Measurements from ENCODE around the gene DENND1A. TPM values are rescaled to one million over a fixed set of nuclear protein-coding genes. Genes with fewer than 3 reads are reported as not detected.

Gene DENND1A
- total RNA-seq, 1 experiment from 2014 or later: 19.7 TPM

GRCh38 chr9:123617952-123618678, 311.8 kb downstream of the DENND1A start:
- in situ Hi-C loops (cut with HindIII; ENCODE audit: low pct_unique_long_range_greater_than_20kb, low sequenced_read_pairs) (no loop called here), intact Hi-C loops (cut with micrococcal nuclease; ENCODE audit: unreplicated experiment) (no loop called here)
- no peaks in the 10 kb centered on the region for H3K36me3 ChIP-seq (ENCODE audit: control insufficient read depth, insufficient read depth, low read length)
- H3K9me3 ChIP-seq (ENCODE audit: control insufficient read depth, insufficient read depth, low read depth, low read length): no peaks in the 10 kb centered on the region
- no peaks in the 10 kb centered on the region for H3K27me3 ChIP-seq (ENCODE audit: control insufficient read depth, insufficient read depth, low read length)
- no TSS peak for BruUV-seq (replicated peaks)
- ATAC-seq: no peak
- no peak overlapping the region for H3K4me3 ChIP-seq (ENCODE audit: low read depth in 2 of 2, low read length in 2 of 2)
- no peak for DNase-seq (ENCODE audit: low read depth, low spot score)
- H3K27ac ChIP-seq (ENCODE audit: low read length): no peak overlapping the region
- TF ChIP-seq POLR2AphosphoS5 (IDR thresholded peaks at IDR 0.05; ENCODE audit: low read depth, low read length) (no peak), REST (IDR thresholded peaks at IDR 0.05; ENCODE audit: insufficient read depth in 1 of 2, low read depth in 2 of 2, low read length in 1 of 2) (no peak), TCF7L2 (IDR thresholded peaks at IDR 0.05; ENCODE audit: low read depth, low read length) (no peak), CTCF (IDR thresholded peaks at IDR 0.05) (no peak), SIN3A (IDR thresholded peaks at IDR 0.05; ENCODE audit: borderline replicate concordance, insufficient read depth, low read depth, low read length) (no peak)
- POLR2A ChIA-PET: no interaction called here
- CTCF ChIA-PET: no interaction called here
- H3K4me1 ChIP-seq (ENCODE audit: control insufficient read depth, insufficient read depth, low read length): no peaks in the 10 kb centered on the region

- Histone ChIP-seq H3K9me3 (ENCODE audit: control insufficient read depth, insufficient read depth, low read depth, low read length) (no peaks in the 10 kb centered on the region), H3K27me3 (ENCODE audit: control insufficient read depth, insufficient read depth, low read length) (no peaks in the 10 kb centered on the region), H3K27ac (ENCODE audit: low read length) (no peak overlapping the region), H3K36me3 (ENCODE audit: control insufficient read depth, insufficient read depth, low read length) (no peaks in the 10 kb centered on the region), H3K4me3 (ENCODE audit: low read depth in 2 of 2, low read length in 2 of 2) (no peak overlapping the region), H3K4me1 (ENCODE audit: control insufficient read depth, insufficient read depth, low read length) (no peaks in the 10 kb centered on the region)
- in situ Hi-C loops (cut with HindIII; ENCODE audit: low pct_unique_long_range_greater_than_20kb, low sequenced_read_pairs): no loop called here
- no TSS peak for BruUV-seq (replicated peaks)
- TF ChIP-seq SIN3A (IDR thresholded peaks at IDR 0.05; ENCODE audit: borderline replicate concordance, insufficient read depth, low read depth, low read length) (no peak), REST (IDR thresholded peaks at IDR 0.05; ENCODE audit: insufficient read depth in 1 of 2, low read depth in 2 of 2, low read length in 1 of 2) (no peak), TCF7L2 (IDR thresholded peaks at IDR 0.05; ENCODE audit: low read depth, low read length) (no peak), POLR2AphosphoS5 (IDR thresholded peaks at IDR 0.05; ENCODE audit: low read depth, low read length) (no peak), CTCF (IDR thresholded peaks at IDR 0.05) (no peak)
- ChIA-PET CTCF (no interaction called here), POLR2A (no interaction called here)
- intact Hi-C loops (cut with micrococcal nuclease; ENCODE audit: unreplicated experiment): no loop called here
- ATAC-seq (no peak), DNase-seq (ENCODE audit: low read depth, low spot score) (no peak)
Measured at GRCh38 chr9:123617286-123617685, 312.6 kb downstream of the DENND1A start.
